Measurements from ENCODE around the gene NUDT9.
"Not testable (repeated sequence)": the region's sequence is repeated elsewhere in the genome, so short reads cannot be mapped to it uniquely, and the experiment has no call there.

NUDT9 gene

GRCh38 chr4:87461281-87461700 lies 38.9 kb downstream of the NUDT9 start:
- DNase-seq (ENCODE audit: low read depth in 3 of 3), result no peak

GRCh38 chr4:87462102-87462501 lies 39.7 kb downstream of the NUDT9 start:
- DNase-seq (ENCODE audit: low read depth in 3 of 3), result no peak

- no peak for DNase-seq (ENCODE audit: low read depth in 3 of 3)
These were observed 43.5 kb downstream of the NUDT9 start for GRCh38 chr4:87465739-87466366.

GRCh38 chr4:87469390-87469789 lies 47.0 kb downstream of the NUDT9 start:
- no peak for DNase-seq (ENCODE audit: low read depth in 3 of 3)

GRCh38 chr4:87476934-87477333 lies 54.6 kb downstream of the NUDT9 start:
- DNase-seq (ENCODE audit: low read depth in 3 of 3), result no peak

GRCh38 chr4:87478732-87479250 lies 56.4 kb downstream of the NUDT9 start:
- DNase-seq (ENCODE audit: low read depth in 3 of 3), result no peak

GRCh38 chr4:87481377-87481776 lies 59.0 kb downstream of the NUDT9 start:
- no peak for DNase-seq (ENCODE audit: low read depth in 3 of 3)

GRCh38 chr4:87483247-87483646 lies 60.9 kb downstream of the NUDT9 start:
- DNase-seq (ENCODE audit: low read depth in 3 of 3), result not testable (repeated sequence)

GRCh38 chr4:87488666-87489065 lies 66.3 kb downstream of the NUDT9 start:
- not testable (repeated sequence) for DNase-seq (ENCODE audit: low read depth in 3 of 3)

GRCh38 chr4:87489678-87490077 lies 67.3 kb downstream of the NUDT9 start:
- no peak for DNase-seq (ENCODE audit: low read depth in 3 of 3)

- no peak for DNase-seq (ENCODE audit: low read depth in 3 of 3)
These were observed 68.4 kb downstream of the NUDT9 start for GRCh38 chr4:87490664-87491369.

- no peak for DNase-seq (ENCODE audit: low read depth in 3 of 3)
These were observed 69.1 kb downstream of the NUDT9 start for GRCh38 chr4:87491436-87491835.

- not testable (repeated sequence) for DNase-seq (ENCODE audit: low read depth in 3 of 3)
These were observed 69.5 kb downstream of the NUDT9 start for GRCh38 chr4:87491851-87492250.

- DNase-seq (ENCODE audit: low read depth in 3 of 3), result no peak
These were observed 70.7 kb downstream of the NUDT9 start for GRCh38 chr4:87493115-87493514.

GRCh38 chr4:87497159-87497558 lies 74.8 kb downstream of the NUDT9 start:
- DNase-seq (ENCODE audit: low read depth in 3 of 3), result peak in 1 of 3 experiments; percentile 12

GRCh38 chr4:87497578-87497977 lies 75.2 kb downstream of the NUDT9 start:
- no peak for DNase-seq (ENCODE audit: low read depth in 3 of 3)

- no peak for DNase-seq (ENCODE audit: low read depth in 3 of 3)
These were observed 76.1 kb downstream of the NUDT9 start for GRCh38 chr4:87498446-87498900.

- DNase-seq (ENCODE audit: low read depth in 3 of 3), result no peak
These were observed 77.2 kb downstream of the NUDT9 start for GRCh38 chr4:87499403-87500091.

- no peak for DNase-seq (ENCODE audit: low read depth in 3 of 3)
These were observed 77.7 kb downstream of the NUDT9 start for GRCh38 chr4:87500092-87500462.

- no peak for DNase-seq (ENCODE audit: low read depth in 3 of 3)
These were observed 80.3 kb downstream of the NUDT9 start for GRCh38 chr4:87502580-87503238.

- DNase-seq (ENCODE audit: low read depth in 3 of 3), result no peak
These were observed 83.5 kb downstream of the NUDT9 start for GRCh38 chr4:87505862-87506261.
